RWPE1 (cell line): ENCODE measurements around the gene GNA12.

Source experiments
- CTCF ChIA-PET: fragments of 350-600 bp; sonication (Branson Sonifier 250); formaldehyde crosslinking; extraction: SDS; loops from one replicate; lab custom pipeline; 2021; lab: Yijun Ruan, JAX
- POLR2A ChIA-PET: fragments of 400-600 bp; formaldehyde crosslinking; extraction: SDS; loops from one replicate; lab custom pipeline; 2020; ENCODE audit warnings: antibody characterized with exemption; ENCODE audit not compliant: low non-redundant PET; lab: Yijun Ruan, JAX
- DNase-seq: peaks from one replicate; pipeline ENCODE4 v3.0.0; 2012; ENCODE audit warnings: low spot score
- H3K27ac ChIP-seq: fragments of 450-650 bp; 2 replicates; pipeline ENCODE4 v1.5.1; 2017
- TF ChIP-seq, protein P1 (sequence below): fragments of 450-650 bp; conservative IDR thresholded peaks from 2 replicates; pipeline ENCODE4 v1.5.1; 2017; ENCODE audit warnings: low read depth, mild to moderate bottlenecking

The GNA12 gene

GRCh38 chr7:2804227-2804763, 39.8 kb downstream of the GNA12 start:
- ChIA-PET POLR2A (no interaction called here), CTCF (interaction anchor here (0.6 to 0.7 kb wide), 3 partner anchors 9 to 26 kb away, joined by 3 to 4 read pairs (median 4); no protein-coding TSS in a partner anchor)
- H3K27ac ChIP-seq = no peak overlapping the region
- TF ChIP-seq, protein P1, sequence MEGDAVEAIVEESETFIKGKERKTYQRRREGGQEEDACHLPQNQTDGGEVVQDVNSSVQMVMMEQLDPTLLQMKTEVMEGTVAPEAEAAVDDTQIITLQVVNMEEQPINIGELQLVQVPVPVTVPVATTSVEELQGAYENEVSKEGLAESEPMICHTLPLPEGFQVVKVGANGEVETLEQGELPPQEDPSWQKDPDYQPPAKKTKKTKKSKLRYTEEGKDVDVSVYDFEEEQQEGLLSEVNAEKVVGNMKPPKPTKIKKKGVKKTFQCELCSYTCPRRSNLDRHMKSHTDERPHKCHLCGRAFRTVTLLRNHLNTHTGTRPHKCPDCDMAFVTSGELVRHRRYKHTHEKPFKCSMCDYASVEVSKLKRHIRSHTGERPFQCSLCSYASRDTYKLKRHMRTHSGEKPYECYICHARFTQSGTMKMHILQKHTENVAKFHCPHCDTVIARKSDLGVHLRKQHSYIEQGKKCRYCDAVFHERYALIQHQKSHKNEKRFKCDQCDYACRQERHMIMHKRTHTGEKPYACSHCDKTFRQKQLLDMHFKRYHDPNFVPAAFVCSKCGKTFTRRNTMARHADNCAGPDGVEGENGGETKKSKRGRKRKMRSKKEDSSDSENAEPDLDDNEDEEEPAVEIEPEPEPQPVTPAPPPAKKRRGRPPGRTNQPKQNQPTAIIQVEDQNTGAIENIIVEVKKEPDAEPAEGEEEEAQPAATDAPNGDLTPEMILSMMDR = no peak
- DNase-seq = no peak

DNA sequence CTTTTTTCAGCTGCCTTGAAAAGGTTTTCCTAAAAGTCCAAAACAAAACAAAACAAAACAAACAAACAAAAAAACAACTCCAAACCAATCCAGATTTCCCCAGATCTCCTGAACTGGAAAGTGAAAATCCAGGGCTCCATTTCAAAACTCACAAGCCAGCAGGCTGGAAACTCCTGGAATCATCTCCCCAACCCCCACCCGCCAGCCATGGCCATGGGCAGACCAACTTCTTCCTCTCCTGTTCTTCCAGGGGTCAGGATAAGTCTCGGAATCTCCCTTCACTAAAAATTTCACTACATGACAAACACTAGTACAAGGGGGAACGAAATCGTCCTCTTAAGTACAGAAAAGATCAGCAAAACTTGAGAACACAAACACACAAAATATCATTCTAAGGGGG, 40.4 kb downstream of the GNA12 start:
- TF ChIP-seq, protein P1 = no peak
- ChIA-PET CTCF (interaction anchor here (0.6 to 0.7 kb wide), 3 partner anchors 9 to 48 kb away, joined by 3 to 4 read pairs (median 4); no protein-coding TSS in a partner anchor), POLR2A (no interaction called here)
- H3K27ac ChIP-seq = no peak overlapping the region
- DNase-seq = no peak

DNA sequence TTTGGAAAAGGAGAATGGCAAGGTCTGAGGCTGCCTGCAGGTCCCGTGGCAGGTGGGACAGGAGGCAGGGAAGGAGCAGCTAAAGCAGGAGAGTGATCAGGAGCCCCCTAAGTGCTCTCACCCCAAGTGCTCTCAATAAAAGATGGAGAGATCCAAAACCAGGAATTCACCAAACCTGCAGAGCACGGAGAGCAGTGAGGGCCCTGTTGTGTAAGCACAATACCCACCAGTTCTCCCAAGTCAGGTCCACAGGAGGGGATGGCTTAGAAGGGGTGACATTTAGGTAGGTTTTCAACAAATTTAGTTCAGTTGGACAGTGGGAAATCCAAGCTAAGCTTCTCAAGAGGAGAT, 40.8 kb downstream of the GNA12 start:
- peak overlapping the region; percentile 58 for H3K27ac ChIP-seq
- ChIA-PET CTCF (interaction anchor here (0.7 kb wide), 2 partner anchors 10 to 49 kb away, joined by 3 to 4 read pairs; no protein-coding TSS in a partner anchor), POLR2A (no interaction called here)
- DNase-seq = no peak
- TF ChIP-seq, protein P1 = no peak

GRCh38 chr7:2802504-2803341, 41.4 kb downstream of the GNA12 start:
- DNase-seq = peak; percentile 36
- TF ChIP-seq, protein P1 = no peak
- ChIA-PET CTCF (interaction anchor here (0.7 kb wide), 1 partner anchor 49 kb away, joined by 4 read pairs; no protein-coding TSS in a partner anchor), POLR2A (no interaction called here)
- peak overlapping the region; percentile 58 for H3K27ac ChIP-seq

- peak; percentile 25 for DNase-seq
- no peak overlapping the region for H3K27ac ChIP-seq
- POLR2A ChIA-PET = no interaction called here
- CTCF ChIA-PET = no interaction called here
- TF ChIP-seq, protein P1 = no peak
Measured at GRCh38 chr7:2802101-2802500, 42.0 kb downstream of the GNA12 start.

DNA sequence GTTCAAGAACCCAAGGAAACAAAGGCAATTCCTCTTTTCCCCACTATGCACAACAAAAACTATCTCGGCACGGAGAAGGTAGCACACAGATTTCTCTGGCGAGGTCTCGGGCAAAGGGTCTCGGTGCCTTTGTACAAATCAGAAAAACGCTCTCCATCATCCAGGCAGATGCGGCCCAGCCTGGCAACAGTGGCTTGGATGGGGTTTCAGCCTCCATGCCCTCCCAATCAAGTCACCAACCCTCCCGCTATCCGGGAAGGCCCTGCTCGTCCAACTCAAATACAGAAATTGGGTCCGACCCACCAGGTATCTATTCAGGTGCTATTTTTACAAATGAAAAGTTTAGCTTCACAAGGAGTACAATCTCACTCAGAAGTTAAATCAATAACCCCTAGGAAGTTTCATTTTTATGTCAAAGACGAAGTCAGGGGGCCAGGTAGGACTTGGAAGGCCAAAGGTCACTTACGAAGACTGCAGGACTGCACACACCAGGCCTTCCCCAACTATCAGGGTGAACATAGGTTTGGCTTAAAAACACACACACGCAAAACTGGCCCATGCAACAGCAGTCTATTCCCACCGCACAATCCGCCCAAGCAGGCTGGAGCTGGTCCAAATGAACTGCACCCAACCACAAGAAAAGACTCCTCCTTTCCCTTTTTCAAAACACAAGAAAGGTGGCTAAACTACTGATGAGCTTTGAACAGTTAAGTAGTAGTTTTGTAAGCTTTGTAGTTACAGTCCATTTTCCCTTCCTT, 43.0 kb downstream of the GNA12 start:
- no peak overlapping the region; the same call in 1 of the 2 replicates for H3K27ac ChIP-seq
- POLR2A ChIA-PET = no interaction called here
- no peak for DNase-seq
- CTCF ChIA-PET = no interaction called here
- TF ChIP-seq, protein P1 = no peak
